HG03457 (cell line): ENCODE results near the gene HPS4.
A peak's percentile ranks its signal among the peaks of the same experiment; 100 is the strongest.
"Not testable (repeated sequence)": the region's sequence is repeated elsewhere in the genome, so short reads cannot be mapped to it uniquely, and the experiment has no call there.

Source experiments
- ATAC-seq: cut with Tn5 transposase; IDR thresholded peaks from one replicate; pipeline ENCODE4 v1.9.1; 2021; ENCODE audit warnings: moderate number of reproducible peaks; ENCODE audit not compliant: unreplicated experiment

The HPS4 gene

DNA sequence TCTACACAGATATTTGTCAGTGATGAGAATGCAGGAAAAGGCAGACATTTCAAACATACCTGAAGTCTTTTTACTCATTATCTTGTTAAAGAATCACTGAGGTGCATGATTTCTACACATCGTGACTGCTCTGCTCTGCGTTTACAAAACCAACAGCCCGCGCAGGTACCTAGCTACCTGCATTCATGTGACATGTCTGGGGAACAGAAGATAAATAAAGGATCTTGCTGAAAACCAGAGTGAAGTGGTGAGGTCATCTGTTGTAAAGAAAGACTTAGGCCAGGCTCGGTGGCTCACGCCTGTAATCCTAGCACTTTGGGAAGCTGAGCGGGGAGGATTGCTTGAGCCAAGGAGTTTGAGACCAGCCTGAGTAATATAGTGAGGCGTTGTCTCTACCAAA is 38.8 kb downstream of the HPS4 start:
- ATAC-seq = no peak

DNA sequence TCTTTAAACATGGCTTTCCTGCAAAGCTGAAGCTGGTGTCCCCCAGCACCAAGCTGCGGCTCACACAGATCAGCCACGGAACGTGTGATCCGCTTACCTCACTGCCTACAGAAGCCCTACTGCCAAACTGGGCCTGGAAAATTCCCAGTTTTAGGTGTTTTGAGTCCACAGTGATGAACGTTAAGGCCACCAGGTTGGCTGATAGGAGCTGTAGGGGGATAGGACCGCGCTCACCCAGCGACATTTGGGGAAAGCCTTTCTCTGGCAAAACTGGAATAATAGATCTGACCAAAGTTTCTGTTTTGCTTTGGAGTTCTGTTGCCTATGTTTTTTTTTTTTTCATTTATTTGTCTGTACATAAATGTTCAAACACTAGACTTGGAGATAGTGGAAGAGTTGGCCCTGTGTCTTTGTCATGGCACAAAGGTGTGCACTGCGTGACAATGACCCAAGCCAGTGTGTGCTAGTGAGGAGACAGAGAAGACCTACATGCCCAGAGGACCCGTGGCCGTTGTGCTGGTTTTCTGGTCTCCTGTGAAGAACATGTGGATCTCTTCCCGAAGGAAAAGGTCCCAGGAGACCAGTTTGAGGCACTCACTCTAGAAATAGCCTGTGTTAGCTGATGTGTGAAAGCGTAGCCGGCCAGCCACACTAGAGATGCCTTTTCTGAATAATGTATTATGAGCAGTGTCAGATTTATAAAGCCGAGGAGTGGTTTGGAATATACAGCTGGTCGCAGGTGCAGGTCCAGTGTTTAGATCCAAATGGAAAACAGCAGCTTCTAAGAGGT is 39.5 kb downstream of the HPS4 start:
- no peak for ATAC-seq

DNA sequence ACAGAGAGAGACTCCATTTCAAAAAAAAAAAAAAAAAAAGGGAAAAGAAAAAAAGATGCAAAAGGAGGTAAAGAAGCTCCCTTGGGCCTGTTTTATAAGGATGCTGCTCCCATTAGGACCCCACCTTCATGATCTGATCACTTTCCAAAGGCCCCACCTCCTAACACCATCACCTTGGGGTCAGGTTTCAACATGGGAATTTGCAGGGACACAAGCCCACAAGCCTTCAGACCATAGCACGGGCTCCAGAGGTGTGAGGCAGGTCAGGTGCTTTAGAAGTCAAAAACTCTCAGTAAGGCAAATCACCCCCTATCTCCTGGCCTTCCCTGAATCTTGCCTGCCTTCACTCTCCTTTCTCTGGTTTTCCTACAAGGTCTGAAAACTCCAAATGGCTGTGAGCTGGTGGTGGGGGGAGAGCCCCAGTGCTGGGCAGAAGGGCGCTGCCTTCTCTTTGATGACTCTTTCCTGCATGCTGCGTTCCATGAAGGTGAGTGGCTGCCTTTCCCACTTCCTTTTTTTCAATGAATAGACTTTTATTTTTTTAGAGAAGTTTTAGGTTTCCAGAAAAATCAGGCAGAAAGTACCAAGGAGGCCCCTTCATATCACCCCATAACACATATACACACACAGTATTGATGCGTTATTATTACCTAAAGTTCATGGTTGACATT is 41.4 kb downstream of the HPS4 start:
- ATAC-seq = no peak

DNA sequence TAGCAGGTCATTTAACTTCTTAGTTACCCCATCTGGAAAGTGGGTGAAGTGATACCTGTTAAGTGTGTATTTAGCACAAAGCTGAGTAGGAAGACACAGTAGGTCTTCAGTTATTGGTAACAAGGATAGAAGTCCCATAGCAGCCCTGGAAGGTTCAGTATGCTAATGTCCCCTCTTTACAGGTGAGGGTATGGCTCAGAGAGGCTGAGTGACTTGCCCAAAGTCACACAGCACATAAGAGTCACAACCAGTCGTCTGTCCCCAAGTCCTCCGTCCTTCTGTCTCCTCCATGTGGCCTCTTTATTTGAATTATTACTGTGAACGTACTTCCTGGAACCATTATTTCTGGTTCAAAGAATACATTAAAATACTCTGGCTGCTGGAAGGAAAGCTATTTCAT is 44.0 kb downstream of the HPS4 start:
- ATAC-seq = no peak

DNA sequence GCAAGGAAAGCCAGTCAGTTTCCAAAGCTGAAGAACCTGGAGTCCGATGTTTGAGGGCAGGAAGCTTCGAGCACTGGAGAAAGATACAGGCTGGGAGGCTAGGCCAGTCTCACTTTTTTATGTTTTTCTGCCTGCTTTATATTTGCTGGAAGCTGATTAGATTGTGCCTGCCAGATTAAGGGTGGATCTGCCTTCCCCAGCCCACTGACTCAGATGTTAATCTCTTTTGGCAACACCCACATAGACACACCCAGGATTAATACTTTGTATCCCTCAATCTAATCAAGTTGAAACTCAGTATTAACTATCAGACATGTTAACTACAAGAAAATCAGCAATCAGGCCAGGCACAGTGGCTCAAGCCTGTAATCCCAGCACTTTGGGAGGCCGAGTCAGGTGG is 44.8 kb downstream of the HPS4 start:
- not testable (repeated sequence) for ATAC-seq

DNA sequence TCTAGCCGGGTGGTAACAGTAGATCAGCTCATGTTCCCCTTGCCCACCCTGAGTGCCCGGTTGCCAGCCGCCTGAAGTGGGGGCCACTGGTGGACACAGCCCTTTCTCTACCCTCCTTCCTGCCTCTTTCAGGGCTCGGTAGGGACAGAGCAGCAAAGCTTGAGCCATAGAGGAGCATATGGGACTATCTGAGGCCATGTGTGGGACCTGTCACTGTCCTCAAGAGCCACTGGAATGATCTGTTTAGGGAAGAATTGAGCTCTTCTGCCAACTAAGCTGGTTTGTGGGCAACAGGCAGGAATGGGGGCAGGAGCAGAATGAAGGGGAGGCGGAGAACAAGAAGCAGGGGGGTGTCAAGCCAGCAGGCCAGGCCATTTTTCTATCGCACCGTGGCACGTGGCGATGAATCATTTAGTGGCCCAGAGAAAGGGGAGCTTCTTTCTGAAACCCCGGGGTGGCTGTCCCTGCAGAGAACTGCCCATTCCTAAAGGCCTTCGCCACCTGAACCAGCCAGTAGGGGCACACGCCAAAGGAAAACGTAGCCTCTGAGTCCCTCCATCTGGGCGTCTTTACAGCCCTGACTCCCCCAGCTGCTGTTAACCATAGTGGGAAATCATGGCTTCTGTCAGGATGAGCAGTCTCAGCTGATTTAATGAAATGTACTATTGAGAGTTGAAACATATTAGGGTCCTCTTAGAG is 45.7 kb downstream of the HPS4 start:
- no peak for ATAC-seq

DNA sequence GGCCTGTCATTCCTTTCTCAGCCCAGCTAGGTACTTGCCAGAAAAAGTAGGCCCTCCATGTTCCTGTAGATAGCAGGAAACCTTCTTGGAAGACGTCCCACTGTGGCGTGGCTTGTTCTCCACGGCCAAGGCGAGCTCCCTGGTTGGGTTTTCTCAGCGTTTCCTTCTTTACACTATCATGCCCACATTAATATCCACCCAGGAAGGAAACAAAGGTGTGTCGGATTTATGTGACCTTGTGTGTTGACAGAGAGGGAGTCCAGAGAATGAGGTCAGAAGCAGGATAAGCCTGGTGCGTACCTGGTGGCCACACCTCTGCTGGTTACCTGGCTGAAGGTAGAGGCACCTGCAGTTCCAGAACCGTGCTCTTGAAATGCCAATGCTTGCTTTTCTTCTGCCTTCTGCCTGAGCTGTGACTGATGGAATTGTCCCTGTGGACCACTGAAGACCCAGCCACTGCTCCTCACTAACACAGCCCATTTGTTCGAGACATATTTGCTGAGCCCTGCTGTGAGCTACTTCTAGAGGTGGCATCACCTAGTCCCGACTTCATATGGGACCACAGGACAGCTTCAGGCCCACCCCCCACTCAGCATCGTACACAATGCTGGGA is 46.6 kb downstream of the HPS4 start:
- ATAC-seq = no peak

DNA sequence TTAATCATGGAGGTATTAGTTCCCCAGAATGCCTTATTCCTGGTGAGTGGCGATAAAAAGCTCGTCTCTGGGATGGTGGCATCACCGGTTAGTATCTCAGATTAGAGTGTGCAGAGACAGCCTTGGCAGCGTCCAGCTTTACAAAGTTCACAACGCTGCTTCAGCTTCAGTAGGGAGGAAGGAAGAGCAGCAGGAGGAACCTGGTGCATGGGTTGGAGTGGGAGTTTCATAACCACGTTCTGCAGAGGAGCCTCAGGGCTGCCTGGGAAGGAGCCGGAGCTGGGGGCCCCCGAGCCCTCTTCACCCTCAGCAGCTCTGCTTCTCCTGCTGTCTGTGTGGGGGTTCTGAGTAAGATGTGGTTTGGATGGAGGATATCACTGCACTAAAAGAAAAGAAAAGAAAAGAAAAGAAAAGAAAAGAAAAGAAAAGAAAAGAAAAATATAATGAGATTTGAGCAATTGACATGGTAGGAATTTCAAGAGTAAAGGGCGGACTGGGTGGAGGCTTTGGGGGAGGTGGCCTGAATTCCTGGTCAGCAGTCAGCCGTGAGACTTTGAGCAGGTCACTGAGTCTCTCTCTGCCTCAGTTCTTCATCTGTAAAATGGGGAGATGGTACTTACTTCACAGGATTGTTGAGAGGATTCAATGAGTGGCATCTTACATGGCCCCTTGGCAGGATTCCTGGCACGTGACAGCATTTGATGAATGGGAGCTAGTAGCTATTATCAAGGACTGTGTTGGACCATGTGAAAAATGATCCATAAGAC is 48.1 kb downstream of the HPS4 start:
- no peak for ATAC-seq

DNA sequence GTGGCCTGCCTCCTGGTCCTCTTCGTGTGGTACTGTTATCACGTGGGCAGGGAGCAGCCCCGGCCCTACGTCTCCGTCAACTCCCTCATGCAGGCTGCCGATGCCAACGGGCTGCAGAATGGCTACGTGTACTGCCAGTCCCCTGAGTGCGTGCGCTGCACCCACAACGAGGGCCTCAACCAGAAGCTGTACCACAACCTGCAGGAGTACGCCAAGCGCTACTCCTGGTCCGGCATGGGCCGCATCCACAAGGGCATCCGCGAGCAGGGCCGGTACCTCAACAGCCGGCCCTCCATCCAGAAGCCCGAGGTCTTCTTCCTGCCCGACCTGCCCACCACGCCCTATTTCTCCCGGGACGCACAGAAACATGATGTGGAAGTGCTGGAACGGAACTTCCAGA is 49.8 kb downstream of the HPS4 start:
- ATAC-seq = no peak

DNA sequence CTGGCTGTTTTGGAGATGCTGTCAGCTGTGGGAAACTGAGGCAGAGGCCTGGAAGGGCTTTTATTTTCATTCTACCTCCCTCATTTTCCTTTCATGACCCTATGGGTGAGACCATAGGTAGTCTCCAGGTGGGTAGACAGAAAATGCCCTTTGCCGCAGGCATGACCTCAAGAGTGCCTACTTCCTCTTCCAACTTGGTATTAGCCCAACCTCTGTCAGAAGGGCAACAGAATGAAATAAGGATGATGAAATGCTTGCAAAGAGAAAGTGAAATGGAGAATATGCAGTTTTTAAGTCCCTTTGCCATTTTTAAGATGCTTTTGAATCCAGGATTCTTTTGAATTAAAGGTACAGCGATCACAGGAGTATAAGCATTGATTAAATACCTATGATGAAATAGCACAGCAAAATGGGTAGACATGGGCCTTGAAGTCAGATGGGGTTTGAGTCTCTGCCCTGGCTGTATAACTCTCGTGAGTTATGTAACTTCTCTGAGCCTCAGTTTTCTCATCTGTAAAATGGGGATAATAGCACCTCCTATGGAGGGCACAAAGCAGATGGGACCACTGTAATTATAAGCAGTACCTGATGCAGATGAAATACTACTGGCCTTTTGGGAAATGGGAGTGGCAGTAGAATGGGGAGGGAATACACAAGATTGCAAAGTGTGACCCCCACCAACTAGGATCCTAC is 50.8 kb downstream of the HPS4 start:
- ATAC-seq = no peak

DNA sequence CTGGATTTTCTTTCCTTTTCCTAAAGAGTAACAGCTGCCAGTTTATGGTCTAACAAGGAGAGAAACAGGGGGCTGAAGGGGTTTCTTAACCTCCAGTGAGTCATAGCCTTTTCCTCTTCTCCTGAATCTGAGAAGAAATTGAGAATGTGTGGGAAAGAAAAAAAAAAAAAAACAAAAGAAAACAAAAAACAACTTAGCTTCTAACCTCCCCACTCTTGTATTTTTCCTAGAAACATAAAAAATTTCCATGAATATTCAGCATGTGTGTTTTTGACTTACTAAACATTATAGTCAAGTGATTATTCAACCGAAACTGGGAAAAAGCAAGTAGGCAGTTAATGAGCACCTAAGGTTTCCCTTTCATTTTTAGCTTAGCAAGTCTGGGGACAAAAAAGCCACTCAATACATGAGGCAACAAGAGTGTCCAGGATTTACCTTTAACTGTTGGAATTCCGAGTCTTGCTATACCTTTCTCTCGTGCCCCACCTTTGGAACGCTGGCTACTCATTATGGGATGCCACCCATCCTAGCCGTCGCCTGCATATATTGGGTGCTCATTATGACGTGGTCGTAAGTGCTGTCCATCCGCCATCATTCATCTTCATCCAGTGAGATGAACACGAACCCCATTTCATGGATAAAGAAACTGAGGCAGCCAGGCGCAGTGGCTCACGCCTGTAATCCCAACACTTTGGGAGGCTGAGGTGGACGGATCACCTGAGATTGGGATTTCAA is 52.2 kb downstream of the HPS4 start:
- ATAC-seq = no peak

DNA sequence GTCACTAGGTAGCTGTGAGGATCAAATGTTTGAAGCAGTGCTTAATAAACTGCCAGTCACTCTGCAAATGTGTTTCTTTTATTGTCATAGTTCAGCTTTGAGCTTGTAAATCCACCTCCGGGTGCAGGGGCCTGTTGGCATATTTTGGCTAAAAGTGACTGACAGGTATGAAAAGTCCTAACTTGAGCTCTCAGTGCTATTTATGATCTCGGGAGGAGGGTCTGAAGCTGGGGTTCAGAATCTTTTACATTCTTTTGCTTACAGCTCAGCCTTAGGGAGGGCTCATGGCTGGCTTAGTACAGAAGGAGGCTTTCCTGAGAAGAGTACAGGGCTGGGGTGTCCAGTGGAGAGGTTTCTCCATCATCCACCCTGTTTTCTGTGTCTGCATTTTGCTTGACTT is 53.0 kb downstream of the HPS4 start:
- ATAC-seq = no peak

DNA sequence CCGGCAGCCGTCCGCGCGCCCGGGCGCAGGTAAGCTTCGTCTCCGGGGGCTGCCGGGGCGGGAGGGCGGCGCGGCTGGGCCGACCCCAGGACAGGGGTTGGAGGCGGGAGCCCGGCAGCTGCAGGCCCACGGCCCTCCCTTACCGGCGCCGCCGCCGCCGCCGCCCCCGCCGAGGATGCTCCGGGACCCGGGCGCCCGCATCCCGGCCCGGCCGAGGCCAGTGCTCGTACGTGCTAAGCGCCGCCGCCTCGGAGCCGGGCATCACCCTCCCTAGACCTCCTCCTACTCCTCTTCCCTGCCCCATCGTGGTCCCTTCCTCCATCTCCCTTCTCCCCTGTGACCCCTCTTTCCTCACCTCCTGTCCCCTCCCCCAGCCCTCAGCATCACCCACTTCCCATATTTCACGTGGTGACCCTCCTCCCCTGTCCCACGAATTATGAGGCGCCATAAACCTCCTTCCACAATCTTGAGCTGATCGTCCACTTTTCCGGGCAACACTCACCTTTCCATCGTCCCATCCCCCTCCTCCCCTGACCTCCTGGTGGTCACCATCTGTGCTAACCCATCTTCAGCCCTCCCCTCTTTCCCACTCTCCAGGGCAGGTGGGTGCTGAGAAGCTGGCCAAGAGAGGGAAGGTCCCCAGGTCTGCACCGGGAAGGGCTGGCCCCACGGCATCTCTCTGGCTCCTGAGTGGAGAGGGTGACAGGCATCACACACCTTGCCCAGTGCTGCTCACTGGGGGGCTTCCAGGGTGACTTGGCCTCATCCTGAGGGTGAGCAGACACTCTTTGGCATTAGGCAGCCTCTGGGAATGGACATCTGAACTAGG is 53.9 kb downstream of the HPS4 start:
- no peak for ATAC-seq

DNA sequence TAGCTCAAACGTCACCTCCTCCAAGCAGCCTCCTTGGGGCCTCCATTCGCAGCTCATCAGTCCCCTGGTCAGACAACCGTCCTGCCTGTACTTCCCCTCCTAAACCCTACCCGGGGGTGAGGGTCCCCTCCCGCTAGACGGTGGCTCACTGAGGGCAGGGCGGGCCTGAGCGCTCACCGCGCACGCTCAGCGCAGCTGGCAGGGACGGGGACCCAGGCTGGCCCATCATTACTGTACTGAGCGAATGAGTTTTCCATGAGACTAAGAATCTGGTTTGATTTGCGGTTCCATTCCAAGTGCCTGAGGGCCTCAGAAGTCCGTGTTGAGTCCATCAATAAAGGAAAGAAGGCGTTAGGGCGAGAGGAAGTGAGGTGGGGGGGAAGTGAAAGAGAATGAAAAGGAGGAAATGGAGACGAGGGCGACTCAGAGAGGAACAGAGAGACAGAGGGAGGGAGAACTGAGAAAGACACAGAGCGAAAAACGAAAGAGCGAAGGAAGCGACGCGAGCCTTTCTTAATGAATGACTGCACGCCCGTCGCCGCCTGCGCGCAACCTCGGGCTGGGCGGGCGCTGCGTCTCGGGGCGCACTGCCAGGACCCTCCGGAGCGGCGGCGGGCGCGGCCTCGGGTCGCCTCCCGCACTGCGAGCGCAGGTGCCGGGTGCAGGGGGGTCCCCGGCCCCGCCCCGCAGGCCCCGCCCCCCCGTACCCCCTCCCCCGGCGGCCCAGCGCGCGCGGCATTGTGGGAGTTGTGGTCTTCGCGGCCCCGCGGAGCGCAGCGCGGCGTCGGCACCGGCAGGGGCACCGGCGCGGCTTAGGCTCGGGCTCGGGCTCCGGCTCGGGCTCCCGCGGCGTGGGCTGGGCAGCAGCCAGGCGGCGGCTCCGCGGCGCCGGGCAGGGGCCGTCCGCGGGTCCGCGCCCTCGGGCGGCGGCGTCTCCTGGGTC is 54.8 kb downstream of the HPS4 start, which contains the start of gene ASPHD2:
ASPHD2 (plus strand) TSS at position 746 of the 943 bp plus-strand sequence. CDS start 4,356 bp downstream, outside the sequence.
- peak; percentile 46 for ATAC-seq

DNA sequence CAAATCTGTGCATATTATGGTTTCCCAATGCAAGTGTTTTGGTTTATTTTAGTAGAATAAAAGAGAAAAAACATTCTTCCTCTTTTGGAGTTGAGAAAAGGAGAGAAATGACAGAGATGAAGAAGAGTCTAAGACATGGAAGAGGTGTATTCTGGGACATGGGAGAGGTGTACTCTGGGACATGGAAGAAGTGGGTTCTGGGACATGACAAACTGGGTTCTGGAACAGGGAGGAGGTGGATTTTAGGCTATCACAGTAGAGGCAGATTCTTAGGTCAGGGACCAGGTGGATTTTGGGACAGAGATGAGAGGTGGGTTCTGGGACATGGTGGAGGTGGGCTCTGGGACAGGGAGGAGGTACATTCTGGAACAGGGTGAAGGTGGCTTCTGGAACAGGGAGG is 56.7 kb downstream of the HPS4 start:
- ATAC-seq = no peak

DNA sequence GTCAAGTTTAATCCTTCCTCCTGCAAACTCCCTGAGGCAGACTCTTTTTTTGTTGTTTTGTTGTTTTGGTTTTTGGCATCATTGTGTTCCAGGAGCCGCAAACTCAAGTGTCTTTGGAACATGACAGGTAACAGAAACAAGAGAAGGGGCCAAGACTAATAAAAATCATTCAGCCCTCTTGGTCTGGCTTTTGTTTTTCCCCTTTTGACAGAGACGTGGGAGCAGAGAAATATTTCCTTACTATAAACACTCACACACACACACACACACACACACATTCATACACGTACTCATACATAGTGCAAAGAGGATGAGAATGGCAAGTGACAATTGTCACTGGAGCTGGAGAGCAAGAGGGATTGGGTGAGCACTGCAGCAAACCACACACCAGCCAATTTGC is 65.0 kb downstream of the HPS4 start:
- ATAC-seq = no peak

DNA sequence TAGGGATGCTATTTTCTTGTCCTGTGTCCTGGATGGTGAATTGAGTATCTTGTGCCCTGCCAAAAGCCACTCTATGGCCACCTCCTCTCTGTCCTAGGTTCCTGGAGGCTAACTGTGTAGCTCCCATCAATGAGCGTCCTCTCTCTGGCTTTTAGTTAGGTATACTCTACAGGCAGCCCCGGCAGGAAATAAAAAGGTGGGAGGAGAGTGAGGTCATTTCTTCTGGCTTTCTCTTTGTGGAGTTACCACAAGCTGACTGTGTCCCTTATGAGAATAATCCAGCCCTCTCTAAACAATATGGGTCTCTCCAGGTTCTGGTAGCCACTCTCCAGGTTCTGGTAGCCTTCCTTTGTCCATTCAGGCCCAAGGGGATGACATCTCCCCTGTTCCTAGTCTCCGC is 66.2 kb downstream of the HPS4 start:
- no peak for ATAC-seq
